Lower lobe of right lung (tissue), 2 donors: Measurements from ENCODE around the gene CAMKK2. TPM values are rescaled to one million over a fixed set of nuclear protein-coding genes. Genes with fewer than 3 reads are reported as not detected.
"Not testable (repeated sequence)": the region's sequence is repeated elsewhere in the genome, so short reads cannot be mapped to it uniquely, and the experiment has no call there.

Experiments
- ATAC-seq, 2 donors: fragments of 200-7000 bp; cut with Tn5 transposase; one replicate each; pipeline ENCODE4 v1.9.1; 2020 to 2022; ENCODE audit warnings: mild to moderate bottlenecking in 2 of 2, moderate library complexity in 2 of 2
- DNase-seq: peaks from one replicate; pipeline ENCODE4 v3.0.0-alpha.2; 2020
- H3K27ac ChIP-seq: fragments of 200-600 bp; one replicate; pipeline ENCODE4 v1.8.0; 2022
- H3K27me3 ChIP-seq: fragments of 200-600 bp; one replicate; pipeline ENCODE4 v1.8.0; 2022; ENCODE audit warnings: low read depth
- H3K36me3 ChIP-seq: fragments of 200-600 bp; one replicate; pipeline ENCODE4 v1.8.0; 2022; ENCODE audit warnings: mild to moderate bottlenecking
- H3K4me1 ChIP-seq: fragments of 200-600 bp; one replicate; pipeline ENCODE4 v1.8.0; 2022
- H3K4me3 ChIP-seq: fragments of 200-600 bp; one replicate; pipeline ENCODE4 v1.8.0; 2022; ENCODE audit warnings: mild to moderate bottlenecking
- H3K9me3 ChIP-seq: fragments of 200-600 bp; one replicate; pipeline ENCODE4 v1.8.0; 2022
- CTCF ChIP-seq: fragments of 200-600 bp; IDR thresholded peaks from one replicate; pipeline ENCODE4 v1.8.0; 2022; ENCODE audit warnings: antibody characterized with exemption, mild to moderate bottlenecking
- intact Hi-C: fragments of 100-400 bp; cut with DNase I; formaldehyde crosslinking; loops from one replicate; pipeline ENCODE4 v1.11.0; 2022
- total RNA-seq: library from RNA; stranded (reverse); fragmentation: NEBNext Ultra II Directional; extraction: Animal tissue kit (Norgen Biotek cat#: 25700); gene quantifications from one replicate; pipeline ENCODE4 v1.2.1, GENCODE V29; 2021
- donor health status: DM: no; HTN: yes; CAD: no; lungs with severe emphysema.

The CAMKK2 gene
- total RNA-seq, 1 donor from 2014 or later = 40.4 TPM

- Histone ChIP-seq H3K27ac (peak overlapping the region; percentile 36), H3K27me3 (no peaks in the 10 kb centered on the region), H3K9me3 (no peaks in the 10 kb centered on the region), H3K36me3 (peaks cover 70% of the 10 kb centered on the region), H3K4me1 (peaks cover 24% of the 10 kb centered on the region), H3K4me3 (no peak overlapping the region)
- DNase-seq (no peak), ATAC-seq (peak; percentile 12 to 60)
- TF ChIP-seq CTCF = no peak
- intact Hi-C loops = no loop called here
Measured at GRCh38 chr12:121233628-121234020, 62.9 kb downstream of the CAMKK2 start.

GRCh38 chr12:121232977-121233627 lies 63.4 kb downstream of the CAMKK2 start:
- no peaks in the 10 kb centered on the region for H3K9me3 ChIP-seq
- no peak for TF ChIP-seq CTCF
- H3K4me3 ChIP-seq = no peak overlapping the region
- DNase-seq (no peak), ATAC-seq (peak; percentile 7 to 29)
- no peaks in the 10 kb centered on the region for H3K27me3 ChIP-seq
- H3K4me1 ChIP-seq = peaks cover 19% of the 10 kb centered on the region
- peaks cover 68% of the 10 kb centered on the region for H3K36me3 ChIP-seq
- H3K27ac ChIP-seq = no peak overlapping the region
- intact Hi-C loops = no loop called here

- Histone ChIP-seq H3K9me3 (no peaks in the 10 kb centered on the region), H3K36me3 (peaks cover 59% of the 10 kb centered on the region), H3K27ac (no peak overlapping the region), H3K4me1 (peaks cover 11% of the 10 kb centered on the region), H3K4me3 (no peak overlapping the region), H3K27me3 (no peaks in the 10 kb centered on the region)
- no peak for TF ChIP-seq CTCF
- intact Hi-C loops = no loop called here
- DNase-seq = no peak
- no peak for ATAC-seq
Measured at GRCh38 chr12:121232163-121232562, 64.3 kb downstream of the CAMKK2 start.

- Histone ChIP-seq H3K4me1 (peaks cover 11% of the 10 kb centered on the region), H3K9me3 (no peaks in the 10 kb centered on the region), H3K36me3 (peaks cover 59% of the 10 kb centered on the region), H3K27me3 (no peaks in the 10 kb centered on the region), H3K4me3 (no peak overlapping the region), H3K27ac (no peak overlapping the region)
- DNase-seq = no peak
- no peak for TF ChIP-seq CTCF
- ATAC-seq = no peak
- intact Hi-C loops = no loop called here
Measured at GRCh38 chr12:121230538-121230907, 66.0 kb downstream of the CAMKK2 start.

GRCh38 chr12:121229826-121230537 lies 66.5 kb downstream of the CAMKK2 start:
- peaks cover 61% of the 10 kb centered on the region for H3K36me3 ChIP-seq
- H3K9me3 ChIP-seq, H3K4me3 ChIP-seq, H3K27me3 ChIP-seq, intact Hi-C loops: not testable (repeated sequence)
- DNase-seq = peak; percentile 84
- TF ChIP-seq CTCF = peak; percentile 91
- H3K27ac ChIP-seq = peak overlapping the region; percentile 2
- peaks cover 11% of the 10 kb centered on the region for H3K4me1 ChIP-seq
- peak; percentile 71 to 86 for ATAC-seq
